Measurements from ENCODE around the gene LIMK1.

LIMK1 gene

DNA sequence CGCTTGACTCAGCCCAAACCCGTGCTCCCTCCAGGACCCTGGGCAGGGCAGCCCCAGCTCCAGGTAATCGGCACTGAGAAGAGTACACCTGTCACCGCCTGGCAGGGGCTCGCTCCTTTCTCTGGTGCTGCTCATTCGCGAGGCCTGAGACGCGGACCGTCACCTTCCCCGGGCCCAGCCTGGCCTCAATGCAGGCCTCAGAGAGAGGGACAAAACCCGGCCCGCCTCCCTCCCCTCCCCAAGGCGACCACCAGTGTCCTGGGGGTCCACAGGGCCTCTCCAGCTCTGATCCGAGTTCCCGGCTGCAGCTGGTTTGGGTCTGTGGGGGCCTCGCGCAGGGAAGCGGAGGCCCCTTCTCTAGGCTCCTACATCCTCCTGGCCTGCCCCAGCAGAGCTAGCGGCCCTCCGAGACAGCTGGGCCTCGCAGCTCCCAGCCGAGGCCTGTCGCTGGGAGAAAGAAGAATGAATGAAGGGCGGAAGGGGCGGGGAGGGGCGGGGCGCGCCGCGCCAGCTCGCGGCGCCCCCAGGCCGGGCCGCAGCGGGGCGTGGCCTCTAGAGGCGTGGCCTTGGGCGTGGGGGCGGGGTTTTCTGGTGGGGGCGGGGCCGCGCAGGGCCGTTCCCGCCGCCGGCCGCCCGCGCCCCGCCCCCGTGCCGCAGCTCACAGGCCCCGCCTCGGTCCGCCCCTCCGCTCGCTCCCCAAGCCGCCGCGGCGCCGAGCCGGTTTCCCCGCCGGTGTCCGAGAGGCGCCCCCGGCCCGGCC, at the start of gene LIMK1:
Gene LIMK1, plus strand, starts transcription at position 688 of the 760 bp plus-strand sequence. CDS start 187 bp downstream, outside the sequence.
- no peaks in the 10 kb centered on the region for H4K20me1 ChIP-seq (ENCODE audit: insufficient read depth, low read length)
- 0 out of 2 replicates have a peak within 1 kb of the TSS, but pooled peaks have one; percentile 65 for H2AFZ ChIP-seq (ENCODE audit: low read depth, low read length)
- H3K79me2 ChIP-seq (ENCODE audit: low read length): peaks cover 14% of the 10 kb centered on the region
- H3K9ac ChIP-seq (ENCODE audit: low read length): peak within 1 kb of the TSS; percentile 95
- peak within 1 kb of the TSS; percentile 95 for H3K4me3 ChIP-seq (ENCODE audit: low read length)
- H3K4me1 ChIP-seq (ENCODE audit: low read length): peaks cover 18% of the 10 kb centered on the region
- no peaks in the 10 kb centered on the region for H3K9me3 ChIP-seq (ENCODE audit: insufficient read depth, low read length)
- TF ChIP-seq EZH2phosphoT487 (IDR thresholded peaks at IDR 0.05; ENCODE audit: low read depth): no peak
- TF ChIP-seq, protein P1, sequence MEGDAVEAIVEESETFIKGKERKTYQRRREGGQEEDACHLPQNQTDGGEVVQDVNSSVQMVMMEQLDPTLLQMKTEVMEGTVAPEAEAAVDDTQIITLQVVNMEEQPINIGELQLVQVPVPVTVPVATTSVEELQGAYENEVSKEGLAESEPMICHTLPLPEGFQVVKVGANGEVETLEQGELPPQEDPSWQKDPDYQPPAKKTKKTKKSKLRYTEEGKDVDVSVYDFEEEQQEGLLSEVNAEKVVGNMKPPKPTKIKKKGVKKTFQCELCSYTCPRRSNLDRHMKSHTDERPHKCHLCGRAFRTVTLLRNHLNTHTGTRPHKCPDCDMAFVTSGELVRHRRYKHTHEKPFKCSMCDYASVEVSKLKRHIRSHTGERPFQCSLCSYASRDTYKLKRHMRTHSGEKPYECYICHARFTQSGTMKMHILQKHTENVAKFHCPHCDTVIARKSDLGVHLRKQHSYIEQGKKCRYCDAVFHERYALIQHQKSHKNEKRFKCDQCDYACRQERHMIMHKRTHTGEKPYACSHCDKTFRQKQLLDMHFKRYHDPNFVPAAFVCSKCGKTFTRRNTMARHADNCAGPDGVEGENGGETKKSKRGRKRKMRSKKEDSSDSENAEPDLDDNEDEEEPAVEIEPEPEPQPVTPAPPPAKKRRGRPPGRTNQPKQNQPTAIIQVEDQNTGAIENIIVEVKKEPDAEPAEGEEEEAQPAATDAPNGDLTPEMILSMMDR (IDR thresholded peaks at IDR 0.05; ENCODE audit: low read depth, low read length): no peak
- peak within 1 kb of the TSS; percentile 23 for H3K27ac ChIP-seq (ENCODE audit: low read length)
- peak within 1 kb of the TSS; percentile 99 for H3K4me2 ChIP-seq (ENCODE audit: low read length)
- H3K27me3 ChIP-seq (ENCODE audit: low read depth, low read length): no peaks in the 10 kb centered on the region
- H3K36me3 ChIP-seq (replicated peaks; ENCODE audit: low read depth, low read length): peaks cover 15% of the 10 kb centered on the region

DNA sequence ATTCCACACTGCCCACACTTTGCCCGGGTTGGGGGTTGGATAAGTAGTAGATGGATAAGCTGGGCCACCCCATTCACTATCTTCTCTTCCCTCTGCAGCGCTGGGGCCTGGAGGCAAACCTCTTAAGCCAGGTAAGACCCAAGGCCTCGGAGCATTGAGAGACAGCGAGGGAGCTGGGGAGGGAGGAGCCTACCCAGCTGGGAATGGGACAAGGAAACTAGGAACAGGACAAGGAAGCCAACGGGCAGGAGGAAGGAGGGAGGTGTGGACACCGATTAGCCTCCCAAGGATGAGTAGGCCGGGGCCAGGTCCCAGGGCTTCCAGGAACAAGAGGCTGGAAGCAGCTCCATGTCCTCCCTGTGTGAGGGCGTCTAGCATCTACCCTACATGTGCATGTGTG, 46.0 kb upstream of the LIMK1 start:
- H2AFZ ChIP-seq (ENCODE audit: low read depth, low read length): no peak overlapping the region
- no peak overlapping the region for H3K27ac ChIP-seq (ENCODE audit: low read length)
- H3K9me3 ChIP-seq (ENCODE audit: insufficient read depth, low read length): no peaks in the 10 kb centered on the region
- H3K4me1 ChIP-seq (ENCODE audit: low read length): no peaks in the 10 kb centered on the region
- H3K9ac ChIP-seq (ENCODE audit: low read length): no peak overlapping the region
- H3K79me2 ChIP-seq (ENCODE audit: low read length): no peaks in the 10 kb centered on the region
- TF ChIP-seq, protein P1 (IDR thresholded peaks at IDR 0.05; ENCODE audit: low read depth, low read length): no peak
- H4K20me1 ChIP-seq (ENCODE audit: insufficient read depth, low read length): no peaks in the 10 kb centered on the region
- H3K4me3 ChIP-seq (ENCODE audit: low read length): no peak overlapping the region
- no peaks in the 10 kb centered on the region for H3K36me3 ChIP-seq (replicated peaks; ENCODE audit: low read depth, low read length)
- H3K4me2 ChIP-seq (ENCODE audit: low read length): no peak overlapping the region
- 0 out of 2 replicates have a peak, but pooled peaks cover 5% of the 10 kb centered on the region for H3K27me3 ChIP-seq (ENCODE audit: low read depth, low read length)

DNA sequence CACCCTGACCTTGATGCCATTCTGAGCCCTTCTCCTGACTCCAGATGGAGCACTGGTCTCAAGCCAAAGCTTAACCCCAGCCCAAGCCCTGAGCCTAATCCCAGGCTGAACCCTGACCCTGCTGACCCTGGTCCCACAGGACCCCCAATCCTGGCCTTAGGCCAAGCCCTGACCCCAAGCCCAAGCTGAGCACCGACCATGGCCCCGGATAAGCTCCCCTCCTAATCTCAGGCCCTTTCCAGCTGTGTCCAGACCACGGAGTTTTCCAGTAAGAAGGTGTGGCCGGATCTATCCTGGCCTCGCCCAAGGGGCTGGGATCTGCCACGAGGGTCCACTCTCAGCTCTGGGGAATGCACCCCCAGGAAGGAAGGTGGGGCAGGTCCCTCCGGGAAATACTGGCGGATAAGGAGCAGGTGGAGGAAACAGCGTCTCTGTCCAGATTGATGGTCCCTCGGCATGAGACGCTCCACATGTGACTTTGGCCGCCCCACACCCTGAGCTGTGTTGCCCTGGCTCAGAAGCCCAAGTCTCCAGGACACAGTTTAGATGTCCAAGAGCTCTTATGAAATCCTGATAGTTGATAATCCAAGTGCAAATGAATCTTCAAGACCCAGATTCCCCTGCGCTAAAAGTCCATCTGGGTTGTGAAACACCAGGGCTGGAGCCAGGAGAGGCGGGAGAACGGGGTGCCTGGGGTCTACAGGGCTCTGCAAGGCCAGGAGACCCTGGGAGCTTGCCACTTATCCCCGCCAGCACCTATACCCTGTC, 45.2 kb upstream of the LIMK1 start:
- Histone ChIP-seq H3K4me1 (ENCODE audit: low read length) (no peaks in the 10 kb centered on the region), H3K36me3 (replicated peaks; ENCODE audit: low read depth, low read length) (no peaks in the 10 kb centered on the region), H3K4me2 (ENCODE audit: low read length) (no peak overlapping the region), H3K27ac (ENCODE audit: low read length) (no peak overlapping the region), H3K9me3 (ENCODE audit: insufficient read depth, low read length) (no peaks in the 10 kb centered on the region), H4K20me1 (ENCODE audit: insufficient read depth, low read length) (no peaks in the 10 kb centered on the region), H2AFZ (ENCODE audit: low read depth, low read length) (no peak overlapping the region), H3K79me2 (ENCODE audit: low read length) (no peaks in the 10 kb centered on the region), H3K27me3 (ENCODE audit: low read depth, low read length) (0 out of 2 replicates have a peak, but pooled peaks cover 5% of the 10 kb centered on the region), H3K9ac (ENCODE audit: low read length) (no peak overlapping the region), H3K4me3 (ENCODE audit: low read length) (no peak overlapping the region)
- no peak for TF ChIP-seq EZH2phosphoT487 (IDR thresholded peaks at IDR 0.05; ENCODE audit: low read depth)
- TF ChIP-seq, protein P1 (IDR thresholded peaks at IDR 0.05; ENCODE audit: low read depth, low read length): no peak

DNA sequence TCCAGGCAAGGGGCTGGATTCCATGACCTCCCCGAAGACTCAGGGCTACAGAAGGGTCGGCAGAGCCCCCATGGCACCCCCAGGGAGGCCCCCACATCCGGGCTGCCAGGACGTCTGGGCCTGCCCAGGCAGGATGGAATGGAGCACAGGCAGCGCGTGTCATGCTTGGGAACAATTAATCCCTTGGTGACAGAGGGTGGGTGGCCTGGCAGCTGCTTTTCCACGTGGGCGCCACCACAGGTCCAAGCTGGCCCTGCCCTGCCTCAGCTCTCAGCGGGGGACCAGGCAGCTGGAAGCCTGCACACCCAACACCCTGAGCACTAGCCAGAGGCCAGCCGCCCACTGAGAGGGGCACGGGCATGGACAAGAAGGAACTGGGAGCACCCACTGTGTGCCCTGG, 44.3 kb upstream of the LIMK1 start:
- TF ChIP-seq EZH2phosphoT487 (IDR thresholded peaks at IDR 0.05; ENCODE audit: low read depth): no peak
- TF ChIP-seq, protein P1 (IDR thresholded peaks at IDR 0.05; ENCODE audit: low read depth, low read length): no peak
- Histone ChIP-seq H3K27ac (ENCODE audit: low read length) (no peak overlapping the region), H3K36me3 (replicated peaks; ENCODE audit: low read depth, low read length) (no peaks in the 10 kb centered on the region)

More for the DNA sequence above, 44.3 kb upstream of the LIMK1 start:
- H2AFZ ChIP-seq (ENCODE audit: low read depth, low read length): no peak overlapping the region
- no peaks in the 10 kb centered on the region for H3K4me1 ChIP-seq (ENCODE audit: low read length)
- H4K20me1 ChIP-seq (ENCODE audit: insufficient read depth, low read length): no peaks in the 10 kb centered on the region
- H3K9me3 ChIP-seq (ENCODE audit: insufficient read depth, low read length): no peaks in the 10 kb centered on the region
- no peak overlapping the region for H3K4me3 ChIP-seq (ENCODE audit: low read length)
- H3K27me3 ChIP-seq (ENCODE audit: low read depth, low read length): 0 out of 2 replicates have a peak, but pooled peaks cover 5% of the 10 kb centered on the region
- no peak overlapping the region for H3K9ac ChIP-seq (ENCODE audit: low read length)
- no peak overlapping the region for H3K4me2 ChIP-seq (ENCODE audit: low read length)
- no peaks in the 10 kb centered on the region for H3K79me2 ChIP-seq (ENCODE audit: low read length)
